GM21367 (cell line): ENCODE data around the gene GRAP.

Experiments
- ATAC-seq: cut with Tn5 transposase; IDR thresholded peaks from one replicate; pipeline ENCODE4 v1.9.1; 2021; ENCODE audit not compliant: unreplicated experiment

The GRAP gene

GRCh38 chr17:19003543-19004420 is 43.0 kb downstream of the GRAP start:
- no peak for ATAC-seq

GRCh38 chr17:19002805-19003542 is 43.8 kb downstream of the GRAP start:
- no peak for ATAC-seq

- no peak for ATAC-seq
Observed at GRCh38 chr17:19001907-19002590, 44.7 kb downstream of the GRAP start.

GRCh38 chr17:19000531-19001325 is 46.0 kb downstream of the GRAP start:
- no peak for ATAC-seq

- ATAC-seq, result no peak
Observed at GRCh38 chr17:18999911-19000310, 46.8 kb downstream of the GRAP start.

GRCh38 chr17:18999394-18999793 is 47.4 kb downstream of the GRAP start:
- ATAC-seq, result no peak

GRCh38 chr17:18997650-18998196 is 49.0 kb downstream of the GRAP start:
- no peak for ATAC-seq

- ATAC-seq, result no peak
Observed at GRCh38 chr17:18996458-18996857, 50.3 kb downstream of the GRAP start.

- ATAC-seq, result no peak
Observed at GRCh38 chr17:18995220-18995619, 51.5 kb downstream of the GRAP start.

- no peak for ATAC-seq
Observed at GRCh38 chr17:18994631-18995030, 52.1 kb downstream of the GRAP start.

GRCh38 chr17:18993905-18994526 is 52.7 kb downstream of the GRAP start:
- no peak for ATAC-seq

- ATAC-seq, result no peak
Observed at GRCh38 chr17:18992454-18993130, 54.2 kb downstream of the GRAP start.

GRCh38 chr17:18991531-18992315 is 55.0 kb downstream of the GRAP start:
- no peak for ATAC-seq

- ATAC-seq, result no peak
Observed at GRCh38 chr17:18990331-18990730, 56.4 kb downstream of the GRAP start.

- no peak for ATAC-seq
Observed at GRCh38 chr17:18988546-18989173, 58.1 kb downstream of the GRAP start.

- no peak for ATAC-seq
Observed at GRCh38 chr17:18987862-18988545, 58.8 kb downstream of the GRAP start.

GRCh38 chr17:18987230-18987610 is 59.5 kb downstream of the GRAP start:
- no peak for ATAC-seq
